Testis (tissue), 3 donors: ENCODE results near the gene GRID1. TPM values are rescaled to one million over a fixed set of nuclear protein-coding genes. Genes with fewer than 3 reads are reported as not detected.

Source experiments
- DNase-seq: peaks from one replicate; pipeline ENCODE4 v3.0.0-alpha.2; 2019
- H3K27ac ChIP-seq, 2 donors: fragments of 200-600 bp; sonication (generic); one replicate each; pipeline ENCODE4 v1.5.1; 2019
- H3K27me3 ChIP-seq: fragments of 200-600 bp; sonication (generic); one replicate; pipeline ENCODE4 v1.5.1; 2019
- H3K36me3 ChIP-seq: fragments of 200-600 bp; sonication (generic); one replicate; pipeline ENCODE4 v1.5.1; 2017; ENCODE audit warnings: low read depth; ENCODE audit errors: missing control alignments
- H3K4me1 ChIP-seq: fragments of 200-600 bp; sonication (generic); one replicate; pipeline ENCODE4 v1.5.1; 2019
- H3K4me3 ChIP-seq, 2 donors: fragments of 200-600 bp; sonication (generic); one replicate each; pipeline ENCODE4 v1.5.1; 2017 to 2019
- H3K9me3 ChIP-seq: fragments of 200-600 bp; sonication (generic); one replicate; pipeline ENCODE4 v1.5.1; 2017
- CTCF ChIP-seq, 3 experiments: fragments of 450-650 bp in 2 of 3; fragments of 200-600 bp in 1 of 3; sonication (generic) in 1 of 3; IDR thresholded peaks; one replicate each; pipeline ENCODE4 v1.5.1; 2016 to 2019; ENCODE audit warnings: antibody characterized with exemption in 3 of 3, mild to moderate bottlenecking in 2 of 3, moderate library complexity in 1 of 3
- POLR2A ChIP-seq: fragments of 450-650 bp; IDR thresholded peaks from one replicate; pipeline ENCODE4 v1.6.1; 2017; ENCODE audit warnings: antibody characterized with exemption, mild to moderate bottlenecking, moderate library complexity
- WGBS, 2 donors: methylation state at CpG; one replicate each; pipeline ENCODE4 v1.1.5; 2018; 5-methylcytosine and 5-hydroxymethylcytosine counted together
- intact Hi-C: fragments of 100-400 bp; cut with DNase I; formaldehyde crosslinking; loops from one replicate; pipeline ENCODE4 v1.15.1; 2023; ENCODE audit warnings: low total_unique reads
- polyA plus RNA-seq: library from polyadenylated mRNA; stranded (reverse); fragments of 350-450 nt; fragmentation: Illumina TruSeq; extraction: RNeasy Lipid Tissue Mini Kit (QIAGEN cat#74804); gene quantifications from one replicate; pipeline ENCODE4 v1.2.3, GENCODE V29; 2014; ENCODE audit warnings: low read depth, low replicate concordance; ENCODE audit not compliant: insufficient read depth
- total RNA-seq, 2 donors: library from RNA; depleted of rRNA; stranded (reverse); fragments of >200 nt; gene quantifications; one replicate each; pipeline ENCODE4 v1.2.3, GENCODE V29; 2016

The GRID1 gene
- total and polyA plus RNA-seq, 3 donors from 2014 or later = 7.4 to 16.7 (median 8.1) TPM

- Histone ChIP-seq H3K9me3 (no peaks in the 10 kb centered on the region), H3K36me3 (no peaks in the 10 kb centered on the region), H3K4me1 (no peaks in the 10 kb centered on the region), H3K4me3 (no peak overlapping the region), H3K27ac (no peak overlapping the region), H3K27me3 (no peaks in the 10 kb centered on the region)
- intact Hi-C loops = no loop called here
- 43 to 100% methylated on average over 1 of the region's 1 CpG for WGBS, 2 donors
- TF ChIP-seq POLR2A (no peak), CTCF (IDR thresholded peaks at IDR 0.05) (no peak)
- DNase-seq = no peak
These were observed 180.0 kb downstream of the GRID1 start for GRCh38 chr10:86186633-86187032.

DNA sequence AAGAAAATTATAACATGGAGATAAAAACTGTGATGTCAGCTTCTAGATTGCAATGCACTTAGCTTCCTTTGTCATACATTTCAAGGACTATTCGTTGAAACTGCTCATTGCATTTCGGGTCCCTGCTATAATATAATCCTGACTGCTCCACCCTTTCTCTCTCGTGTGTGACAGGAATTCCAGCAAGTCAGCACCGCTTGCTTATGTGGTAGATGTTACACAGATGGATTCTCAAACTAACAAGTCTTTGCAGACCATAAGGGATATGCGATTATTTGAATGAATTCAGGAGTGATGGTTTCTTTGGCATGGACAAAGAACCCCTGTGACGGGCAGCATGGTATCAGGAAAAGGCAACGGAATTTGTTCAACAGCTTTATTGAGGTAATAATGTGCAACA lies 184.0 kb downstream of the GRID1 start:
- H3K4me1 ChIP-seq = peaks cover 3% of the 10 kb centered on the region
- no peaks in the 10 kb centered on the region for H3K9me3 ChIP-seq
- H3K27me3 ChIP-seq = no peaks in the 10 kb centered on the region
- intact Hi-C loops = no loop called here
- no peaks in the 10 kb centered on the region for H3K36me3 ChIP-seq
- TF ChIP-seq CTCF (IDR thresholded peaks at IDR 0.05) (no peak), POLR2A (no peak)
- DNase-seq = no peak
- WGBS, 2 donors = 81 to 83% methylated on average over 7 of the region's 7 CpGs
- H3K4me3 ChIP-seq = no peak overlapping the region
- no peak overlapping the region for H3K27ac ChIP-seq

GRCh38 chr10:86182150-86182549 lies 184.4 kb downstream of the GRID1 start:
- Histone ChIP-seq H3K9me3 (no peaks in the 10 kb centered on the region), H3K4me3 (no peak overlapping the region), H3K4me1 (peaks cover 3% of the 10 kb centered on the region), H3K36me3 (no peaks in the 10 kb centered on the region), H3K27me3 (no peaks in the 10 kb centered on the region), H3K27ac (no peak overlapping the region)
- 62 to 74% methylated on average over 10 to 13 of the region's 13 CpGs for WGBS, 2 donors
- no peak for TF ChIP-seq CTCF (IDR thresholded peaks at IDR 0.05)
- no peak for DNase-seq
- intact Hi-C loops = no loop called here

DNA sequence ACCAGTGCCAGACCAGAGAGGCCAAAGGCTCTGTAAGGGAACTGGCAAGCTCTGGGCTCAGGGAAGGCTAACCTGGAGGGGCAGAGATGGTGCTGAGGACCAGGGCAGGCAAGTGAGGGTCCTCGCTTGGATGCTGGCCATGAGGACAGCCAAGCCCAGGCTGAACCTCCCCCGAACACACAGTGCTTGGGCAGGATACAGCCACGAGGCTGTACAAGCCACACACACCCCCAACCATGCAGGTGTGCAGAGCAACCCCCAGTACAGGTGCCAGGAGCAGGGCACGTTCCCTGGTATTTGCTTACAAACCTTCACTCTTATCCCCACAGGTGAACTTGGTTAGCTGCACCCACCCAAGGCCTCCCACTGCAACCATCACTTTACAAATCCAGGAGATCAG lies 185.7 kb downstream of the GRID1 start:
- Histone ChIP-seq H3K9me3 (no peaks in the 10 kb centered on the region), H3K4me3 (no peak overlapping the region), H3K27ac (no peak overlapping the region), H3K4me1 (peaks cover 3% of the 10 kb centered on the region), H3K27me3 (no peaks in the 10 kb centered on the region), H3K36me3 (no peaks in the 10 kb centered on the region)
- intact Hi-C loops = no loop called here
- no peak for DNase-seq
- no peak for TF ChIP-seq CTCF (IDR thresholded peaks at IDR 0.05)
- TF ChIP-seq POLR2A = no peak
- 73 to 83% methylated on average over 2 to 4 of the region's 4 CpGs for WGBS, 2 donors

DNA sequence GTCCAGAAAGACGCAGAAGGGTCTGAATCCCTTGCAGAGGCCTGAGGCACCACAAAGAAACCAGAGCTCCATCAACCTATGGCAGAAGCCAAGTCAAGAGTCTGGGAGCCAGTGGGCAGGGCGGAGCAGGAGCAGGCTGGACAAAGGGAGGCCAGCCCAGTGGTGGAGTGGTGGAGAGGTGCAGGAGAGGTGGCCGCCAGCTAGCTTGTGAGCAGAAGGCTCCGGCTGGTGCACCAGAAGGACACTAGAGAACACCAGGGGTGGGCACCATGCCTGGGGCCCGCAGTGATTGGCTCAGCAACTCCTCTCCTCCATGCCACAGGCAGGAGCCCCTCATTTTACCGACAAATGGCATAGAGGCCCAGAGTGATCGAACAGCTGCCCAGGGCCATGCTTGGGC lies 186.6 kb downstream of the GRID1 start:
- Histone ChIP-seq H3K27ac (no peak overlapping the region), H3K36me3 (no peaks in the 10 kb centered on the region), H3K4me3 (no peak overlapping the region), H3K4me1 (peaks cover 3% of the 10 kb centered on the region), H3K27me3 (no peaks in the 10 kb centered on the region), H3K9me3 (no peaks in the 10 kb centered on the region)
- no peak for DNase-seq
- intact Hi-C loops = no loop called here
- TF ChIP-seq POLR2A = no peak
- no peak for TF ChIP-seq CTCF (IDR thresholded peaks at IDR 0.05)
- 96% methylated on average over 3 to 7 of the region's 7 CpGs for WGBS, 2 donors
